Measurements from ENCODE around the gene LILRB3. TPM values are rescaled to one million over a fixed set of nuclear protein-coding genes. Genes with fewer than 3 reads are reported as not detected.
A peak's percentile ranks its signal among the peaks of the same experiment; 100 is the strongest.

LILRB3 gene
- total and polyA plus RNA-seq, 4 donors = 0.61 to 26.7 (median 10.4) TPM

DNA sequence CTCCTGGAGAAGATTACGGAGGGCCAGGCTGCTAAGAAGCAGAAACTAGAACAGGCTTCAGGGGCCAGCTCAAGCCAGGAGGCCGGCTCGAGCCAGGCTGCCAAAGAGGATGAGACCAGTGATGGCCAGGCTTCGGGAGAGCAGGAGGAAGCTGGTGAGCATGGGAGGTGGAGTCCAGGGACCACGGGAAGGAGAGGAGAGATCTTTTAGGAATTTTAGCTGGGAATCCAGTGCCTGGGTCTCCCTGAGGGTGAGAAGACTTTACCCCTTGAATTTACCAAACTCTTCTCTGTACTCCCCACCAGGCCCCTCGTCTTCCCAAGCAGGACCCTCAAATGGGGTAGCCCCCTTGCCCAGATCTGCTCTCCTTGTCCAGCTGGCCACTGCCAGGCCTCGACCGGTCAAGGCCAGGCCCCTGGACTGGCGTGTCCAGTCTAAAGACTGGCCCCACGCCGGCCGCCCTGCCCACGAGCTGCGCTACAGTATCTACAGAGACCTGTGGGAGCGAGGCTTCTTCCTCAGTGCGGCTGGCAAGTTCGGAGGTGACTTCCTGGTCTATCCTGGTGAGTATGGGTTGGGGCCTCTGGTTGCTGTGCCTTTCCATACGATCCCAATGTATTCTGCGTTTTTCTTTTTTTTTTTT is 30.9 kb downstream of the LILRB3 start:
- no peaks in the 10 kb centered on the region for H3K27me3 ChIP-seq (ENCODE audit: control insufficient read depth in 1 of 2, insufficient read depth in 2 of 2, low read length in 1 of 2)
- H3K36me3 ChIP-seq (ENCODE audit: control insufficient read depth in 1 of 2, insufficient read depth in 2 of 2, low read length in 1 of 2) = no peaks in the 10 kb centered on the region
- 61 to 62% methylated on average over 19 of the region's 19 CpGs for WGBS, 2 donors
- H3K4me1 ChIP-seq (ENCODE audit: control insufficient read depth in 1 of 2, insufficient read depth in 2 of 2, low read length in 2 of 2) = no peaks in the 10 kb centered on the region
- H3K27ac ChIP-seq (ENCODE audit: low read depth in 1 of 2, low read length in 2 of 2) = peak overlapping the region in 1 of 2 donors; percentile 56
- H3K4me3 ChIP-seq (ENCODE audit: low read length in 2 of 2) = peak overlapping the region; percentile 42 to 54
- ATAC-seq (ENCODE audit: low FRiP score) = no peak
- peak; percentile 54 to 77 for DNase-seq
- intact Hi-C loops (cut with DNase I) = loop anchor here (5.0 to 10.0 kb wide), 3 partner anchors 75 to 327 kb away; partner anchors contain the start of genes MYADM (in 2 of the 2), PRPF31 (in 1 of the 2) and TFPT (in 1 of the 2)
- no peaks in the 10 kb centered on the region for H3K9me3 ChIP-seq (ENCODE audit: control insufficient read depth, low read length)

GRCh38 chr19:54191011-54191810 is 31.6 kb downstream of the LILRB3 start, which contains the start of gene TSEN34:
TSS of gene TSEN34 (plus strand) at chr19:54191308. CDS start at chr19:54191365, 57 bp downstream.
- peak within 1 kb of the TSS; percentile 42 to 54 for H3K4me3 ChIP-seq (ENCODE audit: low read length in 2 of 2)
- WGBS, 2 donors = 1% methylated on average over 70 to 77 of the region's 77 CpGs
- H3K27me3 ChIP-seq (ENCODE audit: control insufficient read depth in 1 of 2, insufficient read depth in 2 of 2, low read length in 1 of 2) = no peaks in the 10 kb centered on the region
- intact Hi-C loops (cut with DNase I) = loop anchor here (5.0 to 10.0 kb wide), 3 partner anchors 74 to 326 kb away; partner anchors contain the start of genes MYADM (in 2 of the 2), PRPF31 (in 1 of the 2) and TFPT (in 1 of the 2)
- ATAC-seq (ENCODE audit: low FRiP score) (peak; percentile 65), DNase-seq (peak; percentile 94)
- H3K36me3 ChIP-seq (ENCODE audit: control insufficient read depth in 1 of 2, insufficient read depth in 2 of 2, low read length in 1 of 2) = no peaks in the 10 kb centered on the region
- no peaks in the 10 kb centered on the region for H3K9me3 ChIP-seq (ENCODE audit: control insufficient read depth, low read length)
- H3K4me1 ChIP-seq (ENCODE audit: control insufficient read depth in 1 of 2, insufficient read depth in 2 of 2, low read length in 2 of 2) = no peaks in the 10 kb centered on the region
- peak within 1 kb of the TSS; percentile 47 to 94 for H3K27ac ChIP-seq (ENCODE audit: low read depth in 1 of 2, low read length in 2 of 2)

- intact Hi-C loops (cut with DNase I) = loop anchor here (1.0 to 10.0 kb wide), 4 partner anchors 53 to 326 kb away; partner anchors contain the start of genes MYADM (in 2 of the 2), CNOT3 (in 1 of the 2), PRPF31 (in 1 of the 2) and TFPT (in 1 of the 2)
- peak; percentile 100 for DNase-seq
These were observed 32.2 kb downstream of the LILRB3 start for GRCh38 chr19:54190503-54191010.

GRCh38 chr19:54189735-54190502 is 32.9 kb downstream of the LILRB3 start:
- intact Hi-C loops (cut with DNase I) = loop anchor here (1.0 to 10.0 kb wide), 4 partner anchors 53 to 325 kb away; partner anchors contain the start of genes MYADM (in 2 of the 2), CNOT3 (in 1 of the 2), PRPF31 (in 1 of the 2) and TFPT (in 1 of the 2)
- ATAC-seq (ENCODE audit: low FRiP score) (peak; percentile 91), DNase-seq (peak; percentile 100)
- Histone ChIP-seq H3K27ac (ENCODE audit: low read depth in 1 of 2, low read length in 2 of 2) (peak overlapping the region; percentile 47 to 94), H3K4me1 (ENCODE audit: control insufficient read depth in 1 of 2, insufficient read depth in 2 of 2, low read length in 2 of 2) (no peaks in the 10 kb centered on the region), H3K4me3 (ENCODE audit: low read length in 2 of 2) (peak overlapping the region in 1 of 2 donors; percentile 20), H3K36me3 (ENCODE audit: control insufficient read depth in 1 of 2, insufficient read depth in 2 of 2, low read length in 1 of 2) (no peaks in the 10 kb centered on the region), H3K9me3 (ENCODE audit: control insufficient read depth, low read length) (no peaks in the 10 kb centered on the region), H3K27me3 (ENCODE audit: control insufficient read depth in 1 of 2, insufficient read depth in 2 of 2, low read length in 1 of 2) (no peaks in the 10 kb centered on the region)
- 0% methylated on average over 64 to 65 of the region's 65 CpGs for WGBS, 2 donors

More at GRCh38 chr19:54190503-54191010, 32.2 kb downstream of the LILRB3 start:
- Histone ChIP-seq H3K36me3 (ENCODE audit: control insufficient read depth in 1 of 2, insufficient read depth in 2 of 2, low read length in 1 of 2) (no peaks in the 10 kb centered on the region), H3K4me3 (ENCODE audit: low read length in 2 of 2) (peak overlapping the region; percentile 42 to 54), H3K4me1 (ENCODE audit: control insufficient read depth in 1 of 2, insufficient read depth in 2 of 2, low read length in 2 of 2) (no peaks in the 10 kb centered on the region), H3K27ac (ENCODE audit: low read depth in 1 of 2, low read length in 2 of 2) (peak overlapping the region; percentile 47 to 94), H3K27me3 (ENCODE audit: control insufficient read depth in 1 of 2, insufficient read depth in 2 of 2, low read length in 1 of 2) (no peaks in the 10 kb centered on the region), H3K9me3 (ENCODE audit: control insufficient read depth, low read length) (no peaks in the 10 kb centered on the region)
- ATAC-seq (ENCODE audit: low FRiP score) = peak; percentile 91
- 0% methylated on average over 56 of the region's 56 CpGs for WGBS, 2 donors

GRCh38 chr19:54189145-54189734 is 33.6 kb downstream of the LILRB3 start, which contains the start of gene MBOAT7:
TSS of gene MBOAT7 (minus strand) at chr19:54189580. CDS start at chr19:54188508, 1,072 bp downstream.
- Histone ChIP-seq H3K36me3 (ENCODE audit: control insufficient read depth in 1 of 2, insufficient read depth in 2 of 2, low read length in 1 of 2) (no peaks in the 10 kb centered on the region), H3K27me3 (ENCODE audit: control insufficient read depth in 1 of 2, insufficient read depth in 2 of 2, low read length in 1 of 2) (no peaks in the 10 kb centered on the region), H3K9me3 (ENCODE audit: control insufficient read depth, low read length) (no peaks in the 10 kb centered on the region), H3K4me3 (ENCODE audit: low read length in 2 of 2) (peak within 1 kb of the TSS; percentile 43 to 81), H3K4me1 (ENCODE audit: control insufficient read depth in 1 of 2, insufficient read depth in 2 of 2, low read length in 2 of 2) (no peaks in the 10 kb centered on the region), H3K27ac (ENCODE audit: low read depth in 1 of 2, low read length in 2 of 2) (peak within 1 kb of the TSS; percentile 47 to 94)
- intact Hi-C loops (cut with DNase I) = no loop called here
- ATAC-seq (ENCODE audit: low FRiP score) (peak; percentile 4), DNase-seq (no peak)
- WGBS, 2 donors = 1% methylated on average over 35 to 64 of the region's 64 CpGs

DNA sequence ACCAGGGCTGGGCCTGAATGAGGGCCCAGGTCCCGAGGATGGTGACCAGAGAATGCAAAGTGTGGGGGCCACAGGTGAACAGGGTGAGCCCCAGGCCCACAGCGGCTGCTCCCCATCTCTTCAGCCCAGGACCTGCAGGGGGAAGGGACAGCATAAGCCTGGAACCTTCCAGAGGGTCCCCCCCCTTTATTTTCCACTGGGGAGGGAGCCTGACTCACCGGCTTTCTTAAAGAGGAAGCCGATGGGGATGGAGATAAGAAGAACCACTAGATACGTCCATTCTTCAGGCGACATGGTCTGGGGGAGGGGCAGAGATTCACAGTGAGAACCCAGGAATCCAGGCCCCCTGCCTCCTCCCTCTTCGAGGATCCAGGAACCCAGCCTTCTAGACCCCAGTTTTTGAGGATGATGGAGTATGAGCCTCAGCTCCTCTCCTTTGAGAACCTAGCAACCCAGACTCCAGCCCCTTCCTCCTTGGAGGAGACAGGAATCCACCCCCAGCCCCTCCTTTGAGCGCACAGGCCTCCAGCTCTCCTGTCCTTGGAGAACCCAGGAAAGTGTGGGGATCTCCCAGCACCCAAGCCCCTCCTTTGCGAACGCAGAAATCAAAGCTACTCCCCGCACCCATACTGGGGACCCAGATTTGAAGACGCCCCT is 34.5 kb downstream of the LILRB3 start:
- Histone ChIP-seq H3K36me3 (ENCODE audit: control insufficient read depth in 1 of 2, insufficient read depth in 2 of 2, low read length in 1 of 2) (peaks cover 0 to under 1% of the 10 kb centered on the region in 2 donors), H3K4me3 (ENCODE audit: low read length in 2 of 2) (peak overlapping the region in 1 of 2 donors; percentile 81), H3K27ac (ENCODE audit: low read depth in 1 of 2, low read length in 2 of 2) (no peak overlapping the region), H3K27me3 (ENCODE audit: control insufficient read depth in 1 of 2, insufficient read depth in 2 of 2, low read length in 1 of 2) (no peaks in the 10 kb centered on the region), H3K9me3 (ENCODE audit: control insufficient read depth, low read length) (no peaks in the 10 kb centered on the region), H3K4me1 (ENCODE audit: control insufficient read depth in 1 of 2, insufficient read depth in 2 of 2, low read length in 2 of 2) (no peaks in the 10 kb centered on the region)
- intact Hi-C loops (cut with DNase I) = no loop called here
- peak in 1 of 2 donors; percentile 58 for DNase-seq
- ATAC-seq (ENCODE audit: low FRiP score) = no peak
- WGBS, 2 donors = 21 to 25% methylated on average over 12 of the region's 12 CpGs

- WGBS, 2 donors = 90 to 93% methylated on average over 11 of the region's 11 CpGs
- intact Hi-C loops (cut with DNase I) = no loop called here
- no peaks in the 10 kb centered on the region for H3K27me3 ChIP-seq (ENCODE audit: control insufficient read depth in 1 of 2, insufficient read depth in 2 of 2, low read length in 1 of 2)
- DNase-seq (peak in 1 of 2 donors; percentile 49), ATAC-seq (ENCODE audit: low FRiP score) (no peak)
- no peak overlapping the region for H3K4me3 ChIP-seq (ENCODE audit: low read length in 2 of 2)
- H3K4me1 ChIP-seq (ENCODE audit: control insufficient read depth in 1 of 2, insufficient read depth in 2 of 2, low read length in 2 of 2) = no peaks in the 10 kb centered on the region
- peaks cover 0 to 2% of the 10 kb centered on the region in 2 donors for H3K36me3 ChIP-seq (ENCODE audit: control insufficient read depth in 1 of 2, insufficient read depth in 2 of 2, low read length in 1 of 2)
- no peak overlapping the region for H3K27ac ChIP-seq (ENCODE audit: low read depth in 1 of 2, low read length in 2 of 2)
- H3K9me3 ChIP-seq (ENCODE audit: control insufficient read depth, low read length) = no peaks in the 10 kb centered on the region
These were observed 35.8 kb downstream of the LILRB3 start for GRCh38 chr19:54186934-54187381.
